Gastroesophageal sphincter (tissue), 3 donors: ENCODE results near the gene FANCI.

ENCODE experiments used
- CTCF ChIP-seq, 4 experiments: fragments of 200-600 bp in 2 of 4; fragments of 450-650 bp in 2 of 4; sonication (generic) in 1 of 4; IDR thresholded peaks; one replicate each; pipeline ENCODE4 v1.5.1; 2017 to 2019; ENCODE audit warnings: antibody characterized with exemption in 4 of 4, mild to moderate bottlenecking in 2 of 4, moderate library complexity in 2 of 4
- POLR2A ChIP-seq, 2 donors: fragments of 450-650 bp; IDR thresholded peaks; one replicate each; pipeline ENCODE4 v1.6.1; 2017; ENCODE audit warnings: antibody characterized with exemption in 2 of 2, mild to moderate bottlenecking in 2 of 2, moderate library complexity in 1 of 2

GRCh38 chr15:89226359-89227221 is 17.2 kb upstream of the FANCI start:
- no peak for TF ChIP-seq CTCF (IDR thresholded peaks at IDR 0.05)
- TF ChIP-seq POLR2A (IDR thresholded peaks at IDR 0.05): no peak
